ENCODE data around the gene DOCK9.

Gene DOCK9

GRCh38 chr13:98752467-98753290 is 225.2 kb downstream of the DOCK9 start, which contains the start of gene SLC15A1:
Gene SLC15A1 (minus strand): TSS chr13:98752672. CDS start chr13:98752598, 74 bp downstream.
- H3K4me1 ChIP-seq (ENCODE audit: insufficient read depth, low read length), result no peaks in the 10 kb centered on the region
- peak within 1 kb of the TSS; percentile 5 to 21 for H3K4me3 ChIP-seq (ENCODE audit: low read depth in 1 of 2, low read length in 2 of 2)
- H3K9ac ChIP-seq (ENCODE audit: low read length), result no peak within 1 kb of the TSS
- H3K36me3 ChIP-seq (ENCODE audit: insufficient read depth, low read length), result no peaks in the 10 kb centered on the region
- H3K9me3 ChIP-seq (ENCODE audit: low read length), result peaks cover 6% of the 10 kb centered on the region
- peaks cover 17 to 18% of the 10 kb centered on the region in 2 donors for H3K27me3 ChIP-seq (ENCODE audit: control insufficient read depth in 1 of 2, insufficient read depth in 2 of 2, low read length in 2 of 2)
- no peak within 1 kb of the TSS for H3K27ac ChIP-seq (ENCODE audit: low read depth, low read length)

- Histone ChIP-seq H3K9me3 (ENCODE audit: low read length) (peaks cover 6% of the 10 kb centered on the region), H3K4me3 (ENCODE audit: low read depth in 1 of 2, low read length in 2 of 2) (peak overlapping the region; percentile 5 to 21), H3K9ac (ENCODE audit: low read length) (no peak overlapping the region), H3K27me3 (ENCODE audit: control insufficient read depth in 1 of 2, insufficient read depth in 2 of 2, low read length in 2 of 2) (peaks cover 17 to 18% of the 10 kb centered on the region in 2 donors), H3K36me3 (ENCODE audit: insufficient read depth, low read length) (no peaks in the 10 kb centered on the region), H3K4me1 (ENCODE audit: insufficient read depth, low read length) (no peaks in the 10 kb centered on the region), H3K27ac (ENCODE audit: low read depth, low read length) (no peak overlapping the region)
These were observed 225.9 kb downstream of the DOCK9 start for GRCh38 chr13:98751861-98752466.

- H3K4me3 ChIP-seq (ENCODE audit: low read depth in 1 of 2, low read length in 2 of 2), result peak overlapping the region in 1 of 2 donors; percentile 5
- no peak overlapping the region for H3K9ac ChIP-seq (ENCODE audit: low read length)
- H3K27ac ChIP-seq (ENCODE audit: low read depth, low read length), result no peak overlapping the region
- no peaks in the 10 kb centered on the region for H3K4me1 ChIP-seq (ENCODE audit: insufficient read depth, low read length)
- H3K36me3 ChIP-seq (ENCODE audit: insufficient read depth, low read length), result no peaks in the 10 kb centered on the region
- H3K27me3 ChIP-seq (ENCODE audit: control insufficient read depth in 1 of 2, insufficient read depth in 2 of 2, low read length in 2 of 2), result peaks cover 17 to 18% of the 10 kb centered on the region in 2 donors
- peaks cover 6% of the 10 kb centered on the region for H3K9me3 ChIP-seq (ENCODE audit: low read length)
These were observed 226.5 kb downstream of the DOCK9 start for GRCh38 chr13:98751367-98751782.

- Histone ChIP-seq H3K9ac (ENCODE audit: low read length) (no peak overlapping the region), H3K27ac (ENCODE audit: low read depth, low read length) (no peak overlapping the region), H3K36me3 (ENCODE audit: insufficient read depth, low read length) (no peaks in the 10 kb centered on the region), H3K4me3 (ENCODE audit: low read depth in 1 of 2, low read length in 2 of 2) (no peak overlapping the region), H3K27me3 (ENCODE audit: control insufficient read depth in 1 of 2, insufficient read depth in 2 of 2, low read length in 2 of 2) (peaks cover 17 to 18% of the 10 kb centered on the region in 2 donors), H3K9me3 (ENCODE audit: low read length) (peaks cover 6% of the 10 kb centered on the region), H3K4me1 (ENCODE audit: insufficient read depth, low read length) (no peaks in the 10 kb centered on the region)
These were observed 228.4 kb downstream of the DOCK9 start for GRCh38 chr13:98749501-98749900.

GRCh38 chr13:98746968-98747367 is 230.9 kb downstream of the DOCK9 start:
- no peaks in the 10 kb centered on the region for H3K36me3 ChIP-seq (ENCODE audit: insufficient read depth, low read length)
- H3K9me3 ChIP-seq (ENCODE audit: low read length), result no peaks in the 10 kb centered on the region
- no peak overlapping the region for H3K4me3 ChIP-seq (ENCODE audit: low read depth in 1 of 2, low read length in 2 of 2)
- no peaks in the 10 kb centered on the region for H3K4me1 ChIP-seq (ENCODE audit: insufficient read depth, low read length)
- no peak overlapping the region for H3K9ac ChIP-seq (ENCODE audit: low read length)
- H3K27me3 ChIP-seq (ENCODE audit: control insufficient read depth in 1 of 2, insufficient read depth in 2 of 2, low read length in 2 of 2), result peaks cover 6 to 8% of the 10 kb centered on the region in 2 donors
- no peak overlapping the region for H3K27ac ChIP-seq (ENCODE audit: low read depth, low read length)
